Measurements from ENCODE around the gene EML2. TPM values are rescaled to one million over a fixed set of nuclear protein-coding genes. Genes with fewer than 3 reads are reported as not detected.
"Not testable (repeated sequence)": the region's sequence is repeated elsewhere in the genome, so short reads cannot be mapped to it uniquely, and the experiment has no call there.

Gene EML2
- total RNA-seq, result 9.1 and 13.9 TPM in 2 replicates
- 17.0 and 20.6 TPM in 2 replicates for polyA plus RNA-seq

- Histone ChIP-seq H3K9me2 (replicated peaks; ENCODE audit: insufficient read depth) (no peaks in the 10 kb centered on the region), H4K20me1 (ENCODE audit: insufficient read depth, poor library complexity, severe bottlenecking) (no peaks in the 10 kb centered on the region), H3K27me3 (no peaks in the 10 kb centered on the region), H3K4me3 (peak within 1 kb of the TSS; percentile 76), H3K4me2 (peak within 1 kb of the TSS; percentile 88), H3K27ac (no peak within 1 kb of the TSS), H3K79me2 (peaks cover 2% of the 10 kb centered on the region), H2AFZ (peak within 1 kb of the TSS; percentile 96), H3K36me3 (replicated peaks; ENCODE audit: insufficient read depth, low read depth) (no peaks in the 10 kb centered on the region), H3K4me1 (ENCODE audit: insufficient read depth) (peaks cover 16% of the 10 kb centered on the region), H3K9me3 (ENCODE audit: low read depth) (no peaks in the 10 kb centered on the region)
- WGBS (ENCODE audit: low lambda C conversion rate, missing lambda C conversion rate), result 8% methylated on average over 36 of the region's 52 CpGs
- TF ChIP-seq EZH2phosphoT487 (IDR thresholded peaks at IDR 0.05; ENCODE audit: low read depth, severe bottlenecking, unreplicated experiment) (no peak), CTCF (IDR thresholded peaks at IDR 0.05; ENCODE audit: poor library complexity) (peak; percentile 37)
- DNase-seq (ENCODE audit: low spot score), result peak; percentile 79
Observed at GRCh38 chr19:45638930-45639729, at the start of gene EML2. Gene EML2 (minus strand): TSS chr19:45639397. CDS start chr19:45639376, 21 bp downstream.

GRCh38 chr19:45687599-45687998 lies 48.4 kb upstream of the EML2 start:
- DNase-seq (ENCODE audit: low spot score), result no peak
- H3K4me3 ChIP-seq, result no peak overlapping the region
- TF ChIP-seq EZH2 (IDR thresholded peaks at IDR 0.05; ENCODE audit: borderline replicate concordance) (no peak), EZH2phosphoT487 (IDR thresholded peaks at IDR 0.05; ENCODE audit: low read depth, severe bottlenecking, unreplicated experiment) (no peak), CTCF (IDR thresholded peaks at IDR 0.05; ENCODE audit: poor library complexity) (no peak)
- no peak overlapping the region for H3K27ac ChIP-seq
- no peaks in the 10 kb centered on the region for H3K27me3 ChIP-seq
- H3K36me3 ChIP-seq (replicated peaks; ENCODE audit: insufficient read depth, low read depth), result no peaks in the 10 kb centered on the region
- H3K9me2 ChIP-seq (replicated peaks; ENCODE audit: insufficient read depth), result no peaks in the 10 kb centered on the region
- no peaks in the 10 kb centered on the region for H3K9me3 ChIP-seq (ENCODE audit: low read depth)
- H3K79me2 ChIP-seq, result peaks cover 15% of the 10 kb centered on the region
- H3K4me2 ChIP-seq, result no peak overlapping the region
- WGBS (ENCODE audit: low lambda C conversion rate, missing lambda C conversion rate), result 92% methylated on average over 9 of the region's 9 CpGs
- H2AFZ ChIP-seq, result no peak overlapping the region
- no peaks in the 10 kb centered on the region for H4K20me1 ChIP-seq (ENCODE audit: insufficient read depth, poor library complexity, severe bottlenecking)
- no peaks in the 10 kb centered on the region for H3K4me1 ChIP-seq (ENCODE audit: insufficient read depth)

GRCh38 chr19:45685045-45685444 lies 45.8 kb upstream of the EML2 start:
- not testable (repeated sequence) for H3K79me2 ChIP-seq; H3K36me3 ChIP-seq (replicated peaks; ENCODE audit: insufficient read depth, low read depth); H3K27me3 ChIP-seq; H3K4me1 ChIP-seq (ENCODE audit: insufficient read depth); H3K9me3 ChIP-seq (ENCODE audit: low read depth); DNase-seq (ENCODE audit: low spot score); H3K4me2 ChIP-seq; H4K20me1 ChIP-seq (ENCODE audit: insufficient read depth, poor library complexity, severe bottlenecking); H3K9me2 ChIP-seq (replicated peaks; ENCODE audit: insufficient read depth); H2AFZ ChIP-seq; H3K4me3 ChIP-seq; H3K27ac ChIP-seq
- WGBS (ENCODE audit: low lambda C conversion rate, missing lambda C conversion rate), result 100% methylated on average over 9 of the region's 11 CpGs

DNA sequence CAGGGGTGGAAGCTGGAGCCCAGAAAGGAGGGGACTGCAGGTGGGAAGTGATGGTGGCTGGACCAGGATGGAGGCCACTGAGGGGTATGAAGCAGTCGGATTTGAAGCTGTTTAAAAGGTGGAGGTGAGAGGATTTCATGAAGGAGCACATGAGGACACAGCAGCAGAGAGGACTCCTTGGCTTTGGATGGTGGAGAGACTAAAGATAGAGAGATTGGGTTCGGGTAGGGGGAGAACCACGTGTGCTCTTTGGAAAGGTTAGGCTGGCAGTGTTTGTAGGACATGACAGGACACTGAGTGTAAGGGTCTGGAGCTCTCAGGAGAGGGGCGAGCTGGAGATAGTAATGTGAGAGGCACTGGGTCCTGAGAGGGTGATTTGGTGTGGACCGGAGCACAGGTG lies 43.7 kb upstream of the EML2 start:
- TF ChIP-seq EZH2phosphoT487 (IDR thresholded peaks at IDR 0.05; ENCODE audit: low read depth, severe bottlenecking, unreplicated experiment) (no peak), CTCF (IDR thresholded peaks at IDR 0.05; ENCODE audit: poor library complexity) (no peak), EZH2 (IDR thresholded peaks at IDR 0.05; ENCODE audit: borderline replicate concordance) (no peak)
- no peak for DNase-seq (ENCODE audit: low spot score)
- 94% methylated on average over 5 of the region's 5 CpGs for WGBS (ENCODE audit: low lambda C conversion rate, missing lambda C conversion rate)

More for the DNA sequence above, 43.7 kb upstream of the EML2 start:
- no peak overlapping the region for H3K4me3 ChIP-seq
- H3K4me2 ChIP-seq, result no peak overlapping the region
- H2AFZ ChIP-seq, result no peak overlapping the region
- no peaks in the 10 kb centered on the region for H3K79me2 ChIP-seq
- H3K36me3 ChIP-seq (replicated peaks; ENCODE audit: insufficient read depth, low read depth), result no peaks in the 10 kb centered on the region
- H3K9me3 ChIP-seq (ENCODE audit: low read depth), result no peaks in the 10 kb centered on the region
- H3K27me3 ChIP-seq, result no peaks in the 10 kb centered on the region
- peaks cover 4% of the 10 kb centered on the region for H3K4me1 ChIP-seq (ENCODE audit: insufficient read depth)
- H4K20me1 ChIP-seq (ENCODE audit: insufficient read depth, poor library complexity, severe bottlenecking), result no peaks in the 10 kb centered on the region
- H3K27ac ChIP-seq, result no peak overlapping the region
- H3K9me2 ChIP-seq (replicated peaks; ENCODE audit: insufficient read depth), result no peaks in the 10 kb centered on the region

Data from hepatocyte (in vitro differentiated cells).